Omental fat pad (tissue), 4 donors: ENCODE data around the gene SERPINB1. TPM values are rescaled to one million over a fixed set of nuclear protein-coding genes. Genes with fewer than 3 reads are reported as not detected.

Experiments used
- ATAC-seq: fragments of 150-250 bp; one replicate; pipeline ENCODE4 v1.9.1; 2016; ENCODE audit warnings: mild to moderate bottlenecking, moderate library complexity; ENCODE audit not compliant: low FRiP score
- DNase-seq: peaks from one replicate; pipeline ENCODE4 v3.0.0-alpha.2; 2019; ENCODE audit warnings: low spot score
- total RNA-seq, 4 donors: library from RNA; depleted of rRNA; stranded (reverse); fragments of >200 nt; gene quantifications; one replicate each; pipeline ENCODE4 v1.1.0, GENCODE V29; 2016
- TF ChIP-seq, protein P1 (sequence below), 3 donors: fragments of 450-650 bp; IDR thresholded peaks; one replicate each; pipeline ENCODE4 v1.5.1; 2016 to 2017; ENCODE audit warnings: antibody characterized with exemption in 3 of 3, mild to moderate bottlenecking in 3 of 3, moderate library complexity in 2 of 3

SERPINB1 gene
- total RNA-seq, 4 donors from 2014 or later: 40.8 to 146 (median 50.1) TPM

- no peak for DNase-seq
- TF ChIP-seq, protein P1, sequence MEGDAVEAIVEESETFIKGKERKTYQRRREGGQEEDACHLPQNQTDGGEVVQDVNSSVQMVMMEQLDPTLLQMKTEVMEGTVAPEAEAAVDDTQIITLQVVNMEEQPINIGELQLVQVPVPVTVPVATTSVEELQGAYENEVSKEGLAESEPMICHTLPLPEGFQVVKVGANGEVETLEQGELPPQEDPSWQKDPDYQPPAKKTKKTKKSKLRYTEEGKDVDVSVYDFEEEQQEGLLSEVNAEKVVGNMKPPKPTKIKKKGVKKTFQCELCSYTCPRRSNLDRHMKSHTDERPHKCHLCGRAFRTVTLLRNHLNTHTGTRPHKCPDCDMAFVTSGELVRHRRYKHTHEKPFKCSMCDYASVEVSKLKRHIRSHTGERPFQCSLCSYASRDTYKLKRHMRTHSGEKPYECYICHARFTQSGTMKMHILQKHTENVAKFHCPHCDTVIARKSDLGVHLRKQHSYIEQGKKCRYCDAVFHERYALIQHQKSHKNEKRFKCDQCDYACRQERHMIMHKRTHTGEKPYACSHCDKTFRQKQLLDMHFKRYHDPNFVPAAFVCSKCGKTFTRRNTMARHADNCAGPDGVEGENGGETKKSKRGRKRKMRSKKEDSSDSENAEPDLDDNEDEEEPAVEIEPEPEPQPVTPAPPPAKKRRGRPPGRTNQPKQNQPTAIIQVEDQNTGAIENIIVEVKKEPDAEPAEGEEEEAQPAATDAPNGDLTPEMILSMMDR (IDR thresholded peaks at IDR 0.05): no peak
- no peak for ATAC-seq
Measured at GRCh38 chr6:2796861-2797260, 44.8 kb downstream of the SERPINB1 start.

DNA sequence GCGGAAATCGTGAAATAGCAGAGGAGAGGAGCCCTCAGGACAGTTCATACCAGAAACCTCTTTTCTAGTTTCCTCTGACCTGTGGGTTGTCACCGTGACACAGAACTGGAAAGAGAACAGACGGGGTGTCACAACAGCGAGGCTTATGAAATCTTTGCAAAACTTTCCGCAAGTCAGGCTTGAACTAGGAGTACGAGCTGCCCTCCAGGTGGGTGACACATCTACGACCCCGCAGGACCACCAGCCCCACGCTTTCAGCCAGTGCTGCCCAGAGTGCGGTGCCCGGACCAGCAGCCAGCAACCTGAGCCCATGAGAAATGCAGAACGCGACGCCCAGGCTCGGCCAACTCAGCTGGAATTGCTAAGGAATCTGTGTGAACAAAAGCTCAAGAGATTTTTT, 45.7 kb downstream of the SERPINB1 start:
- ATAC-seq (no peak), DNase-seq (no peak)
- TF ChIP-seq, protein P1 (IDR thresholded peaks at IDR 0.05): no peak

GRCh38 chr6:2795162-2795561, 46.5 kb downstream of the SERPINB1 start:
- TF ChIP-seq, protein P1 (IDR thresholded peaks at IDR 0.05): no peak
- DNase-seq: no peak
- ATAC-seq: no peak

GRCh38 chr6:2794171-2794730, 47.4 kb downstream of the SERPINB1 start:
- ATAC-seq (no peak), DNase-seq (no peak)
- TF ChIP-seq, protein P1 (IDR thresholded peaks at IDR 0.05): no peak

DNA sequence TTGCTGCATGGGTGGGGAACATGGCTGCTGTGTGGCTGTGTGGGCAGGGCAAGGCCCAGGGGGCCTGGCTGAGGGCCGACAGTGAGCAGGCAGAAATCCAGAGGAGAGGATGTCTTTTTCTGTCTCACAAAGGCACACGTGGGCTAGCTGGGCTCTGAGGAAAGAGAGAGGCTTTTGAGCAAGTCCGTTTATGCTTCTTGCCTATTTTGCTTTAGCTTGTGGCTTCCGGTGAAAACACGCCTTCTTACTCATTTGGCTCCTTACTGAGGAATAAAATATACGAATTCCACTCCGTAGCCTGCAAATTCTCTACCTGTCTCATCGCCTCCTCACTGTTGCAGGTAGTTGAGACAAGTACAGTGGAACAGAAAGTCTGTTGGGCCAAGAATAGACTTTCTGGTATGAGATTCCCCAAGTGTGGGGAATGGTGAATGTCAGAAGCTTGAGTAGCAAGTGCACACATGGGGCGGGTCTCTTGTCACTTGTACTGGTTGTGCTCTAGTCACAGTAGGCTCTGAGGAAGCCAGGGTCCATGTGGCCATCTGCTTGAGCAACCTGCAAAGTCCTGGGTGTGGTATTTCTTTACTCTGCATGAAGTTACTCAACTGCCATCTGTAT, 48.0 kb downstream of the SERPINB1 start:
- TF ChIP-seq, protein P1 (IDR thresholded peaks at IDR 0.05): no peak
- ATAC-seq (no peak), DNase-seq (no peak)

GRCh38 chr6:2792330-2793110, 49.1 kb downstream of the SERPINB1 start:
- ATAC-seq: no peak
- no peak for DNase-seq
- TF ChIP-seq, protein P1 (IDR thresholded peaks at IDR 0.05): no peak
